ENCODE results near the gene SH3RF2.

Gene SH3RF2

GRCh38 chr5:146078566-146078965, 142.2 kb downstream of the SH3RF2 start:
- H3K4me2 ChIP-seq (ENCODE audit: low read length), result no peak overlapping the region
- 0 out of 2 replicates have a peak, but pooled peaks cover 3% of the 10 kb centered on the region for H3K4me1 ChIP-seq (ENCODE audit: low read length)
- H3K79me2 ChIP-seq (ENCODE audit: low read length), result no peaks in the 10 kb centered on the region
- TF ChIP-seq EZH2phosphoT487 (IDR thresholded peaks at IDR 0.05; ENCODE audit: low read depth), result no peak
- H3K9ac ChIP-seq (ENCODE audit: low read length), result no peak overlapping the region
- no peak overlapping the region for H3K27ac ChIP-seq (ENCODE audit: low read length)
- no peak overlapping the region for H3K4me3 ChIP-seq (ENCODE audit: low read length)
- no peaks in the 10 kb centered on the region for H3K36me3 ChIP-seq (replicated peaks; ENCODE audit: low read depth, low read length)
- no peak overlapping the region for H2AFZ ChIP-seq (ENCODE audit: low read depth, low read length)
- no peaks in the 10 kb centered on the region for H3K27me3 ChIP-seq (ENCODE audit: low read depth, low read length)
- H4K20me1 ChIP-seq (ENCODE audit: insufficient read depth, low read length), result no peaks in the 10 kb centered on the region
- no peaks in the 10 kb centered on the region for H3K9me3 ChIP-seq (ENCODE audit: insufficient read depth, low read length)

DNA sequence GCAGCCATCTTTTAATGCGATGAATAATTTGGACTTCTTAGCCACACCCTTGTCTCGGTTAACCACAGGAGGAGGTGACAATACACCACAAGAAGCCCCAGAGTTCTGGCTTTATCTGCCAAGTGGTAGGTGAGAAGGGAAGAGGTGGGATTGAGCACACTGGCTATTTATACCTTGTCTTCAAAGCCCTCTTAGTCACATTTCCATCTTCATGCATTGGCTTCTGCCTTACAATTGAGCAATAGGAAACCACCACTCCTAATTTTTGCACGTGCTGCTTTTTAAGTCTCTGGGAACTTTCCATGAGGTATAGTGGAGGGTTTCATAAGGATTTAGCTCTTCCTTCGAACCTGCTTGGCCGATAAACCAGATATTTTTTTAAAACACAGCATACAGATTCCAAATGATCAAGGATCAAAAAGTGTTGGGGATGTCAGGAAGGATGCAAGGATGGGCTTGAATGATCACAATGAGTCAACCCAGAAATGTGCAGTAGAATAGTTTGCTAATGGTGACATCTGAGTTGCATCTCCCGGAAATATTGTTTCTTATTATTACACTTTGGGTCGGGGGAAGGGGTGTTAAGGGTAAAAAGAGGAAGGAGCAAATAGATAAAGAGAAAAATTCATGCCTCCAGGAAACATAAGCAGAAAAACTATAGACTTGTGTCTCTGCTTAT, 143.5 kb downstream of the SH3RF2 start:
- no peak overlapping the region for H3K27ac ChIP-seq (ENCODE audit: low read length)
- TF ChIP-seq EZH2phosphoT487 (IDR thresholded peaks at IDR 0.05; ENCODE audit: low read depth) (no peak), CTCF (IDR thresholded peaks at IDR 0.05; ENCODE audit: low read depth, low read length) (no peak)
- H3K9me3 ChIP-seq (ENCODE audit: insufficient read depth, low read length), result no peaks in the 10 kb centered on the region
- no peaks in the 10 kb centered on the region for H4K20me1 ChIP-seq (ENCODE audit: insufficient read depth, low read length)
- no peak overlapping the region for H3K4me2 ChIP-seq (ENCODE audit: low read length)
- no peaks in the 10 kb centered on the region for H3K36me3 ChIP-seq (replicated peaks; ENCODE audit: low read depth, low read length)
- H3K4me3 ChIP-seq (ENCODE audit: low read length), result no peak overlapping the region
- H3K9ac ChIP-seq (ENCODE audit: low read length), result no peak overlapping the region
- H3K27me3 ChIP-seq (ENCODE audit: low read depth, low read length), result no peaks in the 10 kb centered on the region
- H3K4me1 ChIP-seq (ENCODE audit: low read length), result 0 out of 2 replicates have a peak, but pooled peaks cover 3% of the 10 kb centered on the region
- H2AFZ ChIP-seq (ENCODE audit: low read depth, low read length), result no peak overlapping the region
- H3K79me2 ChIP-seq (ENCODE audit: low read length), result no peaks in the 10 kb centered on the region

DNA sequence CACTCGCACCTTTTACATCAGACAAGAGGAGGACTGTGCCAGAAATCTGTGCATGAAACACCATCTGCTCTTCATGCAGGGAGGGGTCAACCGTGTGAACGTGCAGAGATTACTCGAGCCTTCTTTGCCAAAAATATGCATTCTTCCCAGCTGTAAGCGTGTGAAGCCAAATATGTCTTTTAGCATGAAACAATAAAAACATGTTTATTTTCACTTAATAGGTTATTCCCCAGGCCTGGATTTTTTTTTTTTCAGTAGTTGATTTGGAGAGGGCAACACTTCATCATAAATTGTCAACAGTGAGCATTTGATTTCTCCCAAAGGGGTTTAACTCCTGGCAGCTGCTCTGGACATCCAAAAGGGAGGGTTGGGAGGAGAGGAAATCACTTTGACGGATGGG, 145.2 kb downstream of the SH3RF2 start:
- Histone ChIP-seq H3K9ac (ENCODE audit: low read length) (no peak overlapping the region), H3K27me3 (ENCODE audit: low read depth, low read length) (no peaks in the 10 kb centered on the region), H3K9me3 (ENCODE audit: insufficient read depth, low read length) (no peaks in the 10 kb centered on the region), H3K4me3 (ENCODE audit: low read length) (no peak overlapping the region), H3K27ac (ENCODE audit: low read length) (no peak overlapping the region), H3K79me2 (ENCODE audit: low read length) (no peaks in the 10 kb centered on the region), H3K36me3 (replicated peaks; ENCODE audit: low read depth, low read length) (no peaks in the 10 kb centered on the region), H2AFZ (ENCODE audit: low read depth, low read length) (no peak overlapping the region), H3K4me1 (ENCODE audit: low read length) (0 out of 2 replicates have a peak, but pooled peaks cover 3% of the 10 kb centered on the region), H3K4me2 (ENCODE audit: low read length) (no peak overlapping the region), H4K20me1 (ENCODE audit: insufficient read depth, low read length) (no peaks in the 10 kb centered on the region)
- TF ChIP-seq EZH2phosphoT487 (IDR thresholded peaks at IDR 0.05; ENCODE audit: low read depth), result no peak
- TF ChIP-seq CTCF (IDR thresholded peaks at IDR 0.05; ENCODE audit: low read depth, low read length), result no peak

- TF ChIP-seq EZH2phosphoT487 (IDR thresholded peaks at IDR 0.05; ENCODE audit: low read depth) (no peak), CTCF (IDR thresholded peaks at IDR 0.05; ENCODE audit: low read depth, low read length) (no peak)
- Histone ChIP-seq H3K36me3 (replicated peaks; ENCODE audit: low read depth, low read length) (no peaks in the 10 kb centered on the region), H3K4me3 (ENCODE audit: low read length) (no peak overlapping the region), H2AFZ (ENCODE audit: low read depth, low read length) (no peak overlapping the region), H4K20me1 (ENCODE audit: insufficient read depth, low read length) (no peaks in the 10 kb centered on the region), H3K9ac (ENCODE audit: low read length) (no peak overlapping the region), H3K27ac (ENCODE audit: low read length) (no peak overlapping the region), H3K79me2 (ENCODE audit: low read length) (no peaks in the 10 kb centered on the region), H3K9me3 (ENCODE audit: insufficient read depth, low read length) (no peaks in the 10 kb centered on the region), H3K4me2 (ENCODE audit: low read length) (no peak overlapping the region), H3K27me3 (ENCODE audit: low read depth, low read length) (no peaks in the 10 kb centered on the region), H3K4me1 (ENCODE audit: low read length) (0 out of 2 replicates have a peak, but pooled peaks cover 3% of the 10 kb centered on the region)
These were observed 146.4 kb downstream of the SH3RF2 start for GRCh38 chr5:146082798-146083197.
